ENCODE measurements around the gene CHRNA9. TPM values are rescaled to one million over a fixed set of nuclear protein-coding genes. Genes with fewer than 3 reads are reported as not detected.
"Not testable (repeated sequence)": the region's sequence is repeated elsewhere in the genome, so short reads cannot be mapped to it uniquely, and the experiment has no call there.

Gene CHRNA9
- 0.22 and 0.43 TPM in 2 replicates for total RNA-seq
- long read RNA-seq, partial matches to known transcripts: 0 of 2 reads
- long read RNA-seq, other reads (novel, unspliced or antisense): 1 of 2 reads

GRCh38 chr4:40334591-40335524, at the start of gene CHRNA9:
Gene CHRNA9, plus strand, starts transcription at chr4:40335333. Its CDS starts 135 bp downstream, at chr4:40335468.
- H3K4me3 Mint-ChIP-seq (ENCODE audit: low read depth): no peak within 1 kb of the TSS
- no peak for DNase-seq (ENCODE audit: low spot score, unreplicated experiment)
- H3K36me3 Mint-ChIP-seq (ENCODE audit: insufficient read depth): no peaks in the 10 kb centered on the region
- H3K4me1 Mint-ChIP-seq (ENCODE audit: low read depth): peaks cover 5% of the 10 kb centered on the region
- H3K9me3 Mint-ChIP-seq (ENCODE audit: low read depth): no peaks in the 10 kb centered on the region
- H3K27ac Mint-ChIP-seq: no peak within 1 kb of the TSS
- H3K27me3 Mint-ChIP-seq: peaks cover 3% of the 10 kb centered on the region
- TF ChIP-seq CTCF (IDR thresholded peaks at IDR 0.05; ENCODE audit: unreplicated experiment): no peak

DNA sequence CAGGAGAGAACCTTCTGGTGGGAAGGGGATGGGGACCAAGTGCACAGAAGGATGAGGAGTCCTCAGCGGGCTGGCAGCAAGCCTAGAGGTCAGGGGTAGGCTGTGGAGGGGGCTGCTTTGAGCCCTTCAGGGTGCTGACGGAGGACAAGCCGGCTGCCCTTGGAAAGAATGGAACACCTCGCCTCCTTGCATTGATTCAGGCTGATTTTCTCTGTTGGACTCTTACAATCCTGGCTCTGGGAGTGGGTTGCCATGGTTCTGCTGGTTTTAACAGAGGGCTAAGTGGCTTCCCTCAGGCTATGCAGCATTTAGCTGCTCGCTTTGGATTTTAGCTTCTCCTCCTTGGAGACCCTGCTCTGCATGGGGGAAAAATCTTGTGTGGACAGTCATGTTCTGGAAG, 49.4 kb upstream of the CHRNA9 start:
- H3K27ac Mint-ChIP-seq: peak overlapping the region; percentile 69
- DNase-seq (ENCODE audit: low spot score, unreplicated experiment): no peak
- no peaks in the 10 kb centered on the region for H3K36me3 Mint-ChIP-seq (ENCODE audit: insufficient read depth)
- no peak for TF ChIP-seq CTCF (IDR thresholded peaks at IDR 0.05; ENCODE audit: unreplicated experiment)
- peaks cover 18% of the 10 kb centered on the region for H3K4me1 Mint-ChIP-seq (ENCODE audit: low read depth)
- H3K27me3 Mint-ChIP-seq: no peaks in the 10 kb centered on the region
- no peak overlapping the region for H3K4me3 Mint-ChIP-seq (ENCODE audit: low read depth)
- peaks cover 7% of the 10 kb centered on the region for H3K9me3 Mint-ChIP-seq (ENCODE audit: low read depth)

- Mint-ChIP-seq H3K27me3 (no peaks in the 10 kb centered on the region), H3K4me1 (ENCODE audit: low read depth) (peaks cover 21% of the 10 kb centered on the region), H3K27ac (no peak overlapping the region), H3K4me3 (ENCODE audit: low read depth) (no peak overlapping the region), H3K9me3 (ENCODE audit: low read depth) (peaks cover 3% of the 10 kb centered on the region), H3K36me3 (ENCODE audit: insufficient read depth) (no peaks in the 10 kb centered on the region)
- TF ChIP-seq CTCF (IDR thresholded peaks at IDR 0.05; ENCODE audit: unreplicated experiment): no peak
- no peak for DNase-seq (ENCODE audit: low spot score, unreplicated experiment)
Measured at GRCh38 chr4:40288566-40288965, 46.6 kb upstream of the CHRNA9 start.

DNA sequence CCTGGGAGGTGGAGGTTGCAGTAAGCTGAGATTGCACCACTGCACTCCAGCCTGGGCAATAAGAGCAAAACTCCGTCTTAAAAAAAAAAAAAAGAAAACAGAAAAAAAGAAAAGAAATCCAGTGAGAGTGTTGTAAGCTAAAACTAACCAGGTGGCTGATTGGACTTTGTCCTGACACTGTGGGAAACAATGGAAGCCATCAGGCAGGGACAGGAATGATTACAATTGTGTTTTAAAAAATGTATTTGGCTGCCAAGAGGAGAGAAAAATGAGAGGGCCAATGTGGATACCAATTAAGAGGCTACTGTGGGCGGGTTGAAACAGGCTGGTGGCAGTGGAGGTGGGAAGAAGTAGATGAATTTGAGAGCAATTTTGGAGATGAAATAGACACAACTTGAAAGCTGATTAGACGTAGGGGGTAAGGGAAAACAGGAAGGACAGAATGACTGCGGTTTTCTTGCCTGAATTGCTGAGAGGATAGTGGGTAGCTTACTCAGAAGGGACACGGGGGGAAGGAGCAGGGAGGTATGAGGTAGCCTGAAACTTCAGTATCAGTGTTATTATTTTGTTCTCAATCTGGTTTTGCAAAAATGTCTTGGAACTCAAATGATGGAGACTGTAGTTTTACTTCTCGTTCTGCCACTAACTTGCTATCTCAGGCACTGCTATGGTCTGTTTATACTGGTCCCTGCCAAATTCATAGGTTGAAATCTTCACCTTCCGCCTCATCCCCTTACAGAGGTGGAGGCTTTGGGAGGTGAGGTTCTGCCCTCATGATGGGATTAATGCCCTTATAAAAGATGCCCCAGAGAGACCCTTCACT, 45.6 kb upstream of the CHRNA9 start:
- H3K4me3 Mint-ChIP-seq (ENCODE audit: low read depth): peak overlapping the region; percentile 46
- H3K27me3 Mint-ChIP-seq: no peaks in the 10 kb centered on the region
- DNase-seq (ENCODE audit: low spot score, unreplicated experiment): no peak
- peaks cover 21% of the 10 kb centered on the region for H3K4me1 Mint-ChIP-seq (ENCODE audit: low read depth)
- H3K36me3 Mint-ChIP-seq (ENCODE audit: insufficient read depth): no peaks in the 10 kb centered on the region
- peaks cover 3% of the 10 kb centered on the region for H3K9me3 Mint-ChIP-seq (ENCODE audit: low read depth)
- H3K27ac Mint-ChIP-seq: peak overlapping the region; percentile 90
- TF ChIP-seq CTCF (IDR thresholded peaks at IDR 0.05; ENCODE audit: unreplicated experiment): no peak

DNA sequence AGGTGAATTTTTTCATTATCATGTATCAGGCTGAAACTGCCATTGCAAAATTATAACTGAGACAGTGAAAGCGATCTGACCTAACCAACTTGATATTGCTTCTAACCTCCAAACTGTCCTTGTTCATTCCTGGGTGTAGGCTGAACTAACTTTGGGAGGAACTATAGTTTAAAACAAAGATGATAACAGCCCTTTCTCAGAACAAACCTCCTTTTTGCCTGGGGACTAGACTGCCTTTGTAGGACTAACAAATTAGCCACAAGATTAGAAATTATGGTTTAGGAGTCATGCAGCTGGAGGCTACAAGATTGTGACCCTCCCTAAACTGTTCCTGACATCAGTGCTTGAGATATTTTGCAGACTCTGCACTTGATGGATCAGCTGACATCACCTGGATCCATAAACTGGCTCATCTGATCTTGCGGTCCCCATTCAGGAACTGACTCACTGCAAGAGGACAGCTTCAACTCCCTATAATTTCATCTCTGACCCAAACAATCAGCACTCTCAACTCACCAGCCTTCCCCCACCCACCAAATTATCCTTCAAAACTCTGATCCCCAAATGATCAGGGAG, 44.4 kb upstream of the CHRNA9 start:
- H3K27ac Mint-ChIP-seq; H3K36me3 Mint-ChIP-seq (ENCODE audit: insufficient read depth); H3K4me3 Mint-ChIP-seq (ENCODE audit: low read depth): not testable (repeated sequence)

More for the DNA sequence above, 44.4 kb upstream of the CHRNA9 start:
- peaks cover 21% of the 10 kb centered on the region for H3K4me1 Mint-ChIP-seq (ENCODE audit: low read depth)
- not testable (repeated sequence) for H3K27me3 Mint-ChIP-seq; H3K9me3 Mint-ChIP-seq (ENCODE audit: low read depth); DNase-seq (ENCODE audit: low spot score, unreplicated experiment)

Data from progenitor cell of endocrine pancreas (in vitro differentiated cells).